ENCODE measurements around the gene USP47. TPM values are rescaled to one million over a fixed set of nuclear protein-coding genes. Genes with fewer than 3 reads are reported as not detected.

USP47 gene
- total RNA-seq, 1 experiment from 2014 or later = 33.5 TPM

DNA sequence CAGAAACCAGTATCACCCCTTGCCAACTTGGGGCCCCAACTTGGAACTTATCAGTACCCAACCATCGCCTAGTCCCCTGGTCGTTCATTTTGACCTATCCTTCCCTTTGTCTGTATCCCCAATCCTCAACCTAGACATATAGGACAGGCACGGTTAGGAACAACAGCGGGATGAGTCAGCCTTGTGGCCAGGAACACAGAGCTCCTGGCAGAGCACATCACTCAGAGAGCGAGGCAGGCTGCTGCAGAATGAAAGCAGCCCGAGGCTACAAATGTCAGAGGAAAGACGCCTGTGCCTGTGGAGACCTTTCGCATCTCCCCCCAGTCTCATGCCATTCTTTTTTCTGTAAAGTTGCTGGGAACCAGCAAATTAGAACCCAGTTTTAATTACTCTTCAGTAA is 152.1 kb downstream of the USP47 start:
- DNase-seq (ENCODE audit: extremely low read depth, low read depth) = peak; percentile 15

DNA sequence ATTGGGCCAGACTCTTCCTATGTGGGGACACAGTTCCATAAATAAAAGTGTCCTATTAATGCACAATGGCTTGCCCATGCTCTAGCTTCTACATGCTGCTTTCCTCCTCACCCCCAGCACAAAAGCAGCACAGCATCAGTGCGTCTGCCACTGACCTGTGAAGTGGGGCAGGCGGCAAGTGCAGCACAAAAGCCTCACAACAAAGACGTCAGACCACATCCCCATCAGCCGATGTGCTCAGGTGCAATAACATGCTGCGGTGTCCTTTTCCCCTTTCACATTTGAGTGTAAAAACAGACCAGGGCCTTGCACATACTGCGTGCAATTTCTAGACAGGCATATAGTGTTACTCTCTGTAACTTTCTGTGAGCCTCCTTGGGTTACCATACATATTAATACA is 153.8 kb downstream of the USP47 start:
- DNase-seq (ENCODE audit: extremely low read depth, low read depth) = no peak

DNA sequence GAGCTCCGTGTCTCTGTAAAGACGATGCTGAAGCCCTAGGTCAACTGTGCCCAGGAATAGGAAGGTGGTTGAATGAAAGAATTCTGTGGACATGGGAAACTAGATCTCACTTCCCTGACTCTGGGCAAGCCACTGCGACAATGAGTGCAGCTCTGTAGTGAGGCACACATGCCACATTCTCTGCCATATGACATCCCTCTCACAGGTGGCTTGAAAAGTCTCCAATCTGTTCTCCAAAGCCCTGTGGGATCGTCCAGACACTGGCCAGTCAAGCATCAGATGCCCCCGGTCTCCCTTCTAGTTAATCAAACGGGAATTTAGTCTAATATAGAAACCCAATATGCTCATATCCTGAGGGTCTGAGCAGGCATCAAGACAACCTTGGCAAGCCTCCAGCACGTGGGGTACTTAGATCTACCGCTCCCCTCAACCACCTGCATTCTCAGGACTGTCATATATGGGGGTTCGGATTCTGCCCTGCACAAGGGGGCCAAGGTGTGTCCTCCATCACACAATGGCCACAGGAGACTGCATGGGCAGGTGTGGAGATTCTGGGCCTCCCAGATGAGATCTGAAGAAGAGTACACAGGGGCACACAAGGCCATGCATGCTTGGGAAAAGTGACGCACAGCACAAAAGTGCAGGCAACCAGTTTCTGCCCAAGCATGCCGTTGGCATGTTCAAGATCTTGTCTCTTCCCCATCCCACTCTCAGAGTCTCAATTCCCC is 154.7 kb downstream of the USP47 start:
- DNase-seq (ENCODE audit: extremely low read depth, low read depth) = no peak

DNA sequence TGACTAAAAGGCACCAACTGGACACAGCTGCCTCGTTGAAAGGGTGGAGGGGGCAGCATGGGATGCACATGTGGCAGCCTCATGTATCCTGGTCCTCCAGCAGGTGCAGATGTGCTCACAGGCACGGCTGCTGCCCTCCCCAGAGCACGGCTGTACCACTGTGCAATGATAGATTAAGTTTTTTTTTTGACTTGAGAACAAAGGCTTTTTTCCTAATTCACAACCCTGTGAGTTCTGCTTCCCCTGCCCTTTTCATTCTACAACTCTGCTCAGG is 155.2 kb downstream of the USP47 start:
- no peak for DNase-seq (ENCODE audit: extremely low read depth, low read depth)

DNA sequence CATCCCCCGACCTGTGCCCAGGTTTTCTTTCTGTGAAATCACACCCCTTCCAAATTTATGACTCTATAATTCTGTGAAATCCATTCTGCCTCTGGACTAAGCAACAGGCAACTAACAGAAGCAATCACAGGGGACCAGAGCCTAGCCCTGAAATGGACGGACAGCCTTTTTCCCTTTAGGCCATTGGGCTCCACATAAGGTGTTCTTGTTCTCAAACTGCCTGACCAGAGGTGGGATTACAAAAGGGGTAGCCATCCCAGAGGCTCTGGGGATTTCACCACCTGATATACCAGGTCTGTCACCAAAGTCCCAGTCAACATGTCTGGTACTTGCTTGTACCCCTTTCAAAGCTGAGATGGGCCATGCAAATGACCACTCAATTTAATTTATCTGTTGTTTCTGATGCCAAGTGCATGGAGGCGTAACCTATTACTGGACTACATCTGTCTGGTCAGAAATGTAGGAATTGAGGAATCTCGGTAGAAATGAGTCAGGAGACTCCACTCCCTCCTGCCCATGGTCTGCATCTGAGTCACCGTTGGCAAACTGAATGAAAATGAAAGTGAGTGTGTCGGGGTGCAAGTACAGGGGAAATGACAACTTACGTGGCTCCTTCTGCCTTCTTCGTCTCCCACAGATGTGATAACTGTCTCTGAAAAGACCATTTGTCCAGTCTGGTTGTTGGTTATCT is 156.5 kb downstream of the USP47 start:
- DNase-seq (ENCODE audit: extremely low read depth, low read depth) = no peak

DNA sequence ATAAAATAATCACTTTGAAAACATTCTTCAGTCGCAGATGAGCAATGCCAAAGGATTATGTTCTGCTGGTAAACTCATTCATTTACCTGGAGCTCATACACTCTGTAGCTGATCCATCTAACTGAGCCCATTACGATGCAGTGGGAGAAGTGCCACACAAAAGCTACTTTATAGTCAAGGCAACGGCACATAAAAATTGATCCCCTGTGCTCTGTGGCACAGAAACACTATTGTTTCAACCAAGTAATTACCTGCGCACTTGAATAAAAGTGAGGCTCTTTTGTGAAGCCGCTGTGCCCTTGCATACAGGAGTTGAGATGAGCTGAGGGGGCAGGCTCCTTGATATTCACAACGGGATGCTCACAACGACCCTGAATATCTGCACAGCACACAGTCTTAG is 159.4 kb downstream of the USP47 start:
- no peak for DNase-seq (ENCODE audit: extremely low read depth, low read depth)

DNA sequence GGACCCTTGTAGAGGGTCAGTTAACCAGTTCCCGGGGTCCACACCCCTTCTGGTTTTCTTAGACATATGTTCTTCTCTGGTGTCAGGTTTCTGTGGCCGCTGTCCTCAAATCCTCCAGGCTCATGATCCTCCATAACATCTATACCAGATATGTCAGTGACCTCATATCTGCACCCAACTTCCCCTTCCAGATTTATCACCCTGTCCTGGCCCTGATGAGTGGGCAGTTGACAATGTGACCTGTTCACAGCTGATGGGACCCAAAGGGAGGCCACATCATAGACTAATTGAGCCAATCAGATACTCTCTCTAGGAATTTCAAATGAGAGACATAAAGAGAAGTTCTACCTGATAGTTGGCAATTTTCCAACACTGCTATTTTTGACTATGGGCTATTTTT is 161.6 kb downstream of the USP47 start:
- DNase-seq (ENCODE audit: extremely low read depth, low read depth) = no peak

DNA sequence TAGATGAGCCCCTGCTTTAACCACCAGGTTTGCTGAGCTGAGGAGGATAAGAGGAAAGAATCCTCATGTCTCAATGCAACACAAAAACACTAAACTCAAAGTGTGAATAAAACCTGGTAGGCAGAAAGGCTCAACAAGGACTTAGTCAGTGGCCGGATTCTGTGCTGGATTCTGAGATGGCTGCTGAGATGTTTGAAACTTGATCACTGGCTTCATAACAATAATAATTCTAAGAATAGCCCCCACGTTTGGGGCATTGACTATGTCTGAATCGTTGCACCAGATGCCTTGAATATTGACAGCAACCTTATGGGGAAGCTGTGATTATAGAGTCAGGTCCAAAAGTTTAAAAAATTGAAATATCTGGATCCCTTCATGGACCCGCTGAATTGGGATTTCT is 162.0 kb downstream of the USP47 start:
- no peak for DNase-seq (ENCODE audit: extremely low read depth, low read depth)

DNA sequence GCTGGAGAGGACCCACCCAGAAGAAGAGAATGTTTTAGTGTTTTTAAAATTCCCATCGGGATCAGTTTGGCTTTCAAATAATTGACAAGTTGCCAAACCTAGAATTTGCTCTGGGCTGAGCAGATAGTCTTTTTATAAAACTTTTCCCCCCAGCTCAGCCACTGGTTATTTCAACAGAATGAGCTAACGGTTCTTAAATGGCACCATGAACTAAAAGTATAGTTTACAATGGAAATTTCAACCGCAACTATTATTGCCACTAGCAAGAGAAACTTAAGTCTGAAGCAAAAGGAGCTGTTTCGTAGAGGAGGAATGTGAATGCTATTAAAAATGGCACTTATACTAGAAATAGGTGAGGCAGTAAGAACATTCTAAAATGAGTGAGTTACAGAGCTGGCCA is 163.3 kb downstream of the USP47 start:
- no peak for DNase-seq (ENCODE audit: extremely low read depth, low read depth)

DNA sequence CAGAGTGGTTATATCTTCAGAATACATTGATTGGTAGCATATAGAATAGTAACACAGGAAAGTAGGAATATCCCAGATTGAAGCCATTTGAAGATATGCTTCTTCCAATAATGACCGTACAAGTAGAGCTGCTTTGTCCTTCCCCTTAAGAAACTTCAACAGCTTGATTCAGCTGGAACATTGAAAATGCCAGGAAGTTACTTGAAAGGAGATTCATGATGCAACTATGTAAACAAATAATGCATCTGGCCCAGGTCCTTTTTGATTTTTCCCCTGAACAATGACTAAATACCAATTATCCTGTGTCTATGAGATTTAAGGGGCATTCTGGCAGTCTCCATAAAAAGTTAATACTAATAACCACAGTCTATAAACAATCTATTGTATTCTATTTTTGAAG is 163.7 kb downstream of the USP47 start:
- no peak for DNase-seq (ENCODE audit: extremely low read depth, low read depth)

DNA sequence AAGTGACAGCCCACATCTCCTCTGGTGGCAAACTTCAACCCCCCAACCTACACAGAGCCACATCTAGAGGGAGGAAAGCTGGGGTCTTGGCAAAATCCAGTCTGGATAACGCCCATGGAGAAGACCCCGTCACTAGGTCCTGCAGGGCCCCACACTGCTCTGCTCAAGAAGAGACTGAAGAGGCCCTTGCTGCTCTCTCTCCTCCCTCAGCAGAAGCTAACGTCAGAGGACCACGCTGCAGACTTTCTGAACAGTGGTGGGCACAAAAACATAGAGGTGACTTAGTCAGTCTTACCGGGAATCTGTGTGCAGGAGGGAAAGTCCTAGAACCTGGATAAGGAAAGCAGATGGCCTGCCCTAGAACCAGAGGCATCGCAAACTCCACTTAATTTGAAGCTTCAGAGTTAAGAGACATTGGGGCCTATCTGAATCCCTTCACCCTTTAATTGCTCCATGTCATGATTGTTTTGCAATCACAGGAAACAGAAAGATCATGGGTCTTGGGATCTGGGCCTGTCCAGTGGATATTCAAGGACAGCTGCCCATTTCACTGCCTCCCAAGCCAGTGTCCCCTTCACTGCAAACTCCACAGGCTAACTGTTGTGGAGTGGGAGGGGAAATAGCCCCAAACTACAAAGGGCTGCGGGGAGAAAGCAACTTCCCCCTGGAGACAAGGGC is 164.9 kb downstream of the USP47 start:
- DNase-seq (ENCODE audit: extremely low read depth, low read depth) = no peak

DNA sequence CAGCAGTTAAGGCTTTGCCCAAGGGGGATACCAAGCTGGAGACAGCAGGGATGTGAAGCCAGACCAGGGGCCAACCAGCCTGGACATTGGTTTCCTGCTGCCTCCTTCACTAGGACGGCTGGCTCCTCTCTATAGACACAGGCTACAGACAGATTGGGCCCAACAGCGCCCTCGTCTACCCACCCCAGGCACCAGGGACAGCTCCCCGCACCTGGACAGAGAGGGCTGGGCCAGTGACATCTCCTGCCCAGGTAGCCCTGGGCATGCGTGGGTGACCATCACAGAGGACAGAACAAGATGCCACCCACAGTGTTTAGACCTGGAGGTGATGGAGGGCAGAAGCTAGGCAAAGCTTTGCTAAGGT is 165.4 kb downstream of the USP47 start:
- no peak for DNase-seq (ENCODE audit: extremely low read depth, low read depth)

DNA sequence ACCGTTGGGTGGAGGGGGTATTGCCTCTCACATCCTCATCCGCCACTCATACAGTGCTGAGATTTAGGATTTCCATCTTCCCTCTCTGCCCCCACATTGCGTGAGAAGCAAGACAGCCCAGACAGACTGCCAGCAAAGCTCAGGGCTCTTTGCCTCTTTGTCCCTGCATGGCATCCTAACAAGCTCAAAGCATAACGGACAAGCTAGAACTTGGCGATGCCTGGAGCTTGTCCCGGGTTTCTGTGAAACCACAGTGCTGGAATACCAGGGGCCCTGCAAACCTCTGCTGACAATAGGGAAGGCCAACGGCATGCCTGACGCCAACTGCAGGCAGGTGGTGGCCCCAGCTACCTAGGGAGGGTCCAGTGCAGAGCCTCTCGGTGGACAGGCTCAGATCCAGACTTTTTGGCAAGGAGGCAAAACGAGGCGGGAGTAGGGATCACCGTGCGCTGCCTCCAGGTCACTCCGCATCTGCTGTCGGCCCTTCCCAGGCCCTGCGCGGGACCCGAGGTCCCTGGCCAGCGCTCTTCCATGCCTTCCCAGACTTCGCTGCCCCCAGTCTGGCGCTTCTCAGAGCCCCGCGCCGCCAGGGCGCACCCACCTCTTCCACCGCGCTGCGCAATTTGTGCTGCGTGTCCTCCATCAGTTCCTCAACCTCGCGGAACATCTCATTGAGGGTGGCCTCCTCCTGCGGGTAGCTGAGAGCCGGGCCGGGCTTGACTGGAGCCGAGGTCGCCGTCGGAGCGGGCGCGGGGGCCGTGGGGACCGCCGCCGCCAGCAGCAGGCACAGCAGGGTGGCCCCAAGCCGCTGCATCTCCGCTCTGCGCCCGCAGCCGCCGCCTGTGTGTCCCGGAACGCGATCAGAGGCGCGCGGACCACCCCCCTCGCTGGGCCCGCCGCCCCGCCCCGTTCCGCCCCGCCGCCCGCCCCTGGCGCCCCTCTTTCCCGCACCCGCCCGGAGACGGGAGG is 166.3 kb downstream of the USP47 start, which contains the start of gene DKK3:
DKK3 (minus strand) TSS at position 858 of the 969 bp plus-strand sequence; CDS start at position 814, 44 bp downstream.
- DNase-seq (ENCODE audit: extremely low read depth, low read depth) = no peak

Other genes with a start within 250 kb of the USP47 start
- 4.6 and 6.1 TPM in 2 replicates for gene GALNT18, start 220.0 kb upstream of the USP47 start, total RNA-seq (2014; rRNA removed; shearing (Covaris generic))
- 0.74 TPM in 1 of 2 replicates, not detected in the other for gene DKK3, start 166.7 kb downstream of the USP47 start, total RNA-seq (2014; rRNA removed; shearing (Covaris generic))

Data from NCI-H460 (cell line).